Activated CD4-positive, alpha-beta T cell treated with anti-CD3 and anti-CD28 coated beads, Interleukin-2, Interleukin-6, amounts not matched to agents 100 ng/mL and 50 ng/mL, durations not matched to agents 16 hours and 8 hours (primary cell): ENCODE results near the gene HNRNPCL1.
"Not testable (repeated sequence)": the region's sequence is repeated elsewhere in the genome, so short reads cannot be mapped to it uniquely, and the experiment has no call there.

Source experiments
- DNase-seq: peaks from one replicate; pipeline ENCODE4 v3.0.0-alpha.2; 2020

The HNRNPCL1 gene

GRCh38 chr1:12848620-12849019 lies at the start of gene HNRNPCL1:
Gene HNRNPCL1, minus strand, starts transcription at chr1:12848720. Its CDS starts 431 bp downstream, at chr1:12848289.
- not testable (repeated sequence) for DNase-seq

- DNase-seq: not testable (repeated sequence)
These were observed 49.6 kb upstream of the HNRNPCL1 start, which contains the start of gene PRAMEF10 for GRCh38 chr1:12898170-12898569. Gene PRAMEF10, minus strand, starts transcription at chr1:12898270. Its CDS starts 2,423 bp downstream, at chr1:12895847.

- not testable (repeated sequence) for DNase-seq
These were observed 37.6 kb upstream of the HNRNPCL1 start, which contains the start of gene PRAMEF4 for GRCh38 chr1:12886101-12886500. Gene PRAMEF4, minus strand, starts transcription at chr1:12886201. Its CDS starts 2,807 bp downstream, at chr1:12883394.

GRCh38 chr1:12878453-12878852 lies 29.9 kb upstream of the HNRNPCL1 start:
- DNase-seq: not testable (repeated sequence)

GRCh38 chr1:12863131-12863880 lies 14.8 kb upstream of the HNRNPCL1 start:
- DNase-seq: not testable (repeated sequence)

GRCh38 chr1:12856786-12857185 lies 8.3 kb upstream of the HNRNPCL1 start, which contains the start of gene PRAMEF2:
Gene PRAMEF2, plus strand, starts transcription at chr1:12857086. Its CDS starts 1,924 bp downstream, at chr1:12859010.
- DNase-seq: not testable (repeated sequence)

- DNase-seq: peak; percentile 7
These were observed 3.3 kb upstream of the HNRNPCL1 start for GRCh38 chr1:12851779-12852178.

- DNase-seq: not testable (repeated sequence)
These were observed 15.3 kb downstream of the HNRNPCL1 start for GRCh38 chr1:12833251-12833650.

GRCh38 chr1:12831310-12831709 lies 17.2 kb downstream of the HNRNPCL1 start, which contains the start of gene PRAMEF11:
Gene PRAMEF11, minus strand, starts transcription at chr1:12831410. Its CDS starts 2,621 bp downstream, at chr1:12828789.
- not testable (repeated sequence) for DNase-seq

GRCh38 chr1:12819061-12819460 lies 29.5 kb downstream of the HNRNPCL1 start:
- DNase-seq: not testable (repeated sequence)

- no peak for DNase-seq
These were observed 37.1 kb downstream of the HNRNPCL1 start for GRCh38 chr1:12811409-12811784.

GRCh38 chr1:12810691-12811408 lies 37.7 kb downstream of the HNRNPCL1 start:
- no peak for DNase-seq

- DNase-seq: no peak
These were observed 38.6 kb downstream of the HNRNPCL1 start for GRCh38 chr1:12809933-12810332.

- no peak for DNase-seq
These were observed 48.8 kb downstream of the HNRNPCL1 start for GRCh38 chr1:12799730-12800129.

- no peak for DNase-seq
These were observed 49.6 kb downstream of the HNRNPCL1 start for GRCh38 chr1:12798911-12799310.
